Gastroesophageal sphincter (tissue), 4 donors: ENCODE results near the gene TPGS1. TPM values are rescaled to one million over a fixed set of nuclear protein-coding genes. Genes with fewer than 3 reads are reported as not detected.

ENCODE experiments used
- ATAC-seq: fragments of 150-250 bp; one replicate; pipeline ENCODE4 v1.9.1; 2016; ENCODE audit warnings: mild to moderate bottlenecking, moderate library complexity
- H3K27ac ChIP-seq, 4 donors: fragments of 200-600 bp; sonication (generic) in 3 of 4; 1 replicate in 3 of 4; 2 replicates in 1 of 4; pipeline ENCODE4 v1.5.1; 2016 to 2019
- H3K27me3 ChIP-seq: fragments of 200-600 bp; sonication (generic); one replicate; pipeline ENCODE4 v1.5.1; 2019
- H3K36me3 ChIP-seq, 2 donors: fragments of 200-600 bp; sonication (generic); one replicate each; pipeline ENCODE4 v1.5.1; 2019; ENCODE audit warnings: control low read depth in 1 of 2
- H3K4me1 ChIP-seq, 3 donors: fragments of 200-600 bp; sonication (generic); 1 replicate in 2 of 3; 2 replicates in 1 of 3; pipeline ENCODE4 v1.5.1; 2016 to 2019; ENCODE audit warnings: control low read depth in 2 of 3
- H3K4me3 ChIP-seq, 2 donors: fragments of 200-600 bp; sonication (generic); one replicate each; pipeline ENCODE4 v1.5.1; 2019; ENCODE audit warnings: mild to moderate bottlenecking in 1 of 2, moderate library complexity in 1 of 2
- H3K9me3 ChIP-seq, 3 donors: fragments of 200-600 bp; sonication (generic); one replicate each; pipeline ENCODE4 v1.5.1; 2017 to 2019; ENCODE audit warnings: control low read depth in 2 of 3
- CTCF ChIP-seq, 4 experiments: fragments of 200-600 bp in 2 of 4; fragments of 450-650 bp in 2 of 4; sonication (generic) in 1 of 4; IDR thresholded peaks; one replicate each; pipeline ENCODE4 v1.5.1; 2017 to 2019; ENCODE audit warnings: antibody characterized with exemption in 4 of 4, mild to moderate bottlenecking in 2 of 4, moderate library complexity in 2 of 4
- EP300 ChIP-seq: sonication (generic); formaldehyde crosslinking; IDR thresholded peaks from one replicate; pipeline ENCODE4 v1.6.1; 2017; ENCODE audit warnings: antibody characterized with exemption, mild to moderate bottlenecking
- POLR2A ChIP-seq, 2 donors: fragments of 450-650 bp; IDR thresholded peaks; one replicate each; pipeline ENCODE4 v1.6.1; 2017; ENCODE audit warnings: antibody characterized with exemption in 2 of 2, mild to moderate bottlenecking in 2 of 2, moderate library complexity in 1 of 2
- POLR2AphosphoS5 ChIP-seq: sonication (generic); formaldehyde crosslinking; IDR thresholded peaks from one replicate; pipeline ENCODE4 v1.6.1; 2017; ENCODE audit warnings: antibody characterized with exemption
- WGBS, 2 donors: methylation state at CpG; one replicate each; pipeline ENCODE4 v1.1.5; 2018; ENCODE audit warnings: low coverage in 1 of 2; 5-methylcytosine and 5-hydroxymethylcytosine counted together
- total RNA-seq, 4 donors: library from RNA; depleted of rRNA; stranded (reverse); fragments of >200 nt; gene quantifications; one replicate each; pipeline ENCODE4 v1.1.0, GENCODE V29; 2016

The TPGS1 gene
- total RNA-seq, 4 donors from 2014 or later, result 50.3 to 83.9 (median 69.7) TPM

GRCh38 chr19:465056-465816 lies 42.1 kb upstream of the TPGS1 start:
- peaks cover 0 to 16% (median 11%) of the 10 kb centered on the region in 3 donors for H3K4me1 ChIP-seq
- no peak overlapping the region for H3K4me3 ChIP-seq
- no peak overlapping the region for H3K27ac ChIP-seq
- no peak for TF ChIP-seq POLR2AphosphoS5
- TF ChIP-seq EP300, result no peak
- no peak for TF ChIP-seq POLR2A (IDR thresholded peaks at IDR 0.05)
- TF ChIP-seq CTCF (IDR thresholded peaks at IDR 0.05), result no peak
- no peaks in the 10 kb centered on the region for H3K36me3 ChIP-seq
- no peak for ATAC-seq
- H3K9me3 ChIP-seq, result no peaks in the 10 kb centered on the region
- H3K27me3 ChIP-seq, result peaks cover 15% of the 10 kb centered on the region
- 59 to 94% methylated on average over 3 of the region's 3 CpGs for WGBS, 2 donors

- Histone ChIP-seq H3K27ac (no peak overlapping the region), H3K9me3 (no peaks in the 10 kb centered on the region), H3K36me3 (no peaks in the 10 kb centered on the region), H3K4me1 (no peaks in the 10 kb centered on the region), H3K27me3 (no peaks in the 10 kb centered on the region), H3K4me3 (no peak overlapping the region)
- no peak for TF ChIP-seq POLR2A (IDR thresholded peaks at IDR 0.05)
- TF ChIP-seq EP300, result no peak
- no peak for TF ChIP-seq POLR2AphosphoS5
- no peak for TF ChIP-seq CTCF (IDR thresholded peaks at IDR 0.05)
- WGBS, 2 donors, result 60% methylated on average over 1 of the region's 11 CpGs; no CpG with 5 or more reads in 1 of the 2 donors
- no peak for ATAC-seq
Observed at GRCh38 chr19:467554-467953, 39.7 kb upstream of the TPGS1 start.

GRCh38 chr19:468587-469256 lies 38.6 kb upstream of the TPGS1 start:
- no peaks in the 10 kb centered on the region for H3K4me1 ChIP-seq
- no peak overlapping the region for H3K4me3 ChIP-seq
- WGBS, 2 donors, result 50 to 72% methylated on average over 2 to 8 of the region's 27 CpGs
- no peak for ATAC-seq
- no peaks in the 10 kb centered on the region for H3K36me3 ChIP-seq
- no peaks in the 10 kb centered on the region for H3K9me3 ChIP-seq
- H3K27me3 ChIP-seq, result no peaks in the 10 kb centered on the region
- no peak overlapping the region for H3K27ac ChIP-seq
- TF ChIP-seq EP300 (no peak), POLR2AphosphoS5 (no peak), CTCF (IDR thresholded peaks at IDR 0.05) (no peak), POLR2A (IDR thresholded peaks at IDR 0.05) (no peak)

- peaks cover 5% of the 10 kb centered on the region for H3K27me3 ChIP-seq
- no peak for TF ChIP-seq POLR2AphosphoS5
- H3K9me3 ChIP-seq, result no peaks in the 10 kb centered on the region
- H3K4me1 ChIP-seq, result no peaks in the 10 kb centered on the region
- H3K27ac ChIP-seq, result no peak overlapping the region
- H3K36me3 ChIP-seq, result no peaks in the 10 kb centered on the region
- H3K4me3 ChIP-seq, result no peak overlapping the region
- 72 to 77% methylated on average over 5 to 7 of the region's 7 CpGs for WGBS, 2 donors
- no peak for ATAC-seq
Observed at GRCh38 chr19:469833-470232, 37.5 kb upstream of the TPGS1 start.

GRCh38 chr19:470701-471100 lies 36.6 kb upstream of the TPGS1 start:
- Histone ChIP-seq H3K27ac (no peak overlapping the region), H3K9me3 (no peaks in the 10 kb centered on the region), H3K4me3 (no peak overlapping the region), H3K36me3 (no peaks in the 10 kb centered on the region), H3K4me1 (no peaks in the 10 kb centered on the region), H3K27me3 (peaks cover 7% of the 10 kb centered on the region)
- ATAC-seq, result no peak
- WGBS, 2 donors, result 69 to 73% methylated on average over 3 to 4 of the region's 20 CpGs
- TF ChIP-seq CTCF (IDR thresholded peaks at IDR 0.05) (no peak), POLR2A (IDR thresholded peaks at IDR 0.05) (no peak), EP300 (no peak), POLR2AphosphoS5 (no peak)
